ENCODE data around the gene SLC26A3.

SLC26A3 gene

DNA sequence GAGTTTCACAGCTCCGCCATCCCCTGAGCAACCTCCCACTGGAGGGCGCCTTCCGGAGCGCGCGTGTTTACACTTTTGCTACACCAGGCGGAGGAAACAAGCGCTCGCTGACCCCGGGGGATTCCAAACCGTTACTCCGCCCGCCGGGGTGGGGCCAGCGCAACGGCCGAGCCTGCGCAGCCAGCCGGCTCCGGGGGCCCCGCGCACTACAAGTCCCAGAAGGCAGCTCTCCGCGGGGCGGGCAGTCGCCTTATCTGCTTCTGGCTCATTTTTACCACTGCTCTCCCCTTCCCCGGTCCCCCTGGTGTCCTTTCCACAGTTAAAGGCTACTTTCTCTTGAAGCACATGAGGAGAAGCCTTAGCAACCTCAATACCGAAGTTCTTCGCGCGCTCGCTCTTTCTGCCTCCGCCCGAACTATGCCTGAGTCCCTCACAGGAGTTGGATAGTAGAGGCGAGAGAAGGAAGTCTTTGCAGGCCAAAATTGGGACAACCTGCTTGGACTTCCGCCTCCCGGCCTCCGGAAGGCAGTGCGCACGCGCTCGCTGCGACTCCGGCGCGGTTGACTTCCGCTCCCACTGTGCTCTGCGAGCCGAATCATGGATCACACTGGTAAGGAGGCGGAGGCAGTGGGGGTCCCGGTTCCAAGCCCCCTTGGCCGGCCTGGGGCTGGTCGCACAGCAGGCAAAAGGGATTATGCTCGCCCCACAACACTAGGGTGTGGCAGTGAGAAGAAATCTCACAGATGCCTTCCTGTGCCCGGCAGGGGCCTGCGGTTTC, 59.3 kb downstream of the SLC26A3 start, which contains the start of gene CBLL1:
Gene CBLL1, plus strand, starts transcription at position 576 of the 778 bp plus-strand sequence. Its CDS starts 22 bp downstream, at position 598.
- DNase-seq, result peak; percentile 96

DNA sequence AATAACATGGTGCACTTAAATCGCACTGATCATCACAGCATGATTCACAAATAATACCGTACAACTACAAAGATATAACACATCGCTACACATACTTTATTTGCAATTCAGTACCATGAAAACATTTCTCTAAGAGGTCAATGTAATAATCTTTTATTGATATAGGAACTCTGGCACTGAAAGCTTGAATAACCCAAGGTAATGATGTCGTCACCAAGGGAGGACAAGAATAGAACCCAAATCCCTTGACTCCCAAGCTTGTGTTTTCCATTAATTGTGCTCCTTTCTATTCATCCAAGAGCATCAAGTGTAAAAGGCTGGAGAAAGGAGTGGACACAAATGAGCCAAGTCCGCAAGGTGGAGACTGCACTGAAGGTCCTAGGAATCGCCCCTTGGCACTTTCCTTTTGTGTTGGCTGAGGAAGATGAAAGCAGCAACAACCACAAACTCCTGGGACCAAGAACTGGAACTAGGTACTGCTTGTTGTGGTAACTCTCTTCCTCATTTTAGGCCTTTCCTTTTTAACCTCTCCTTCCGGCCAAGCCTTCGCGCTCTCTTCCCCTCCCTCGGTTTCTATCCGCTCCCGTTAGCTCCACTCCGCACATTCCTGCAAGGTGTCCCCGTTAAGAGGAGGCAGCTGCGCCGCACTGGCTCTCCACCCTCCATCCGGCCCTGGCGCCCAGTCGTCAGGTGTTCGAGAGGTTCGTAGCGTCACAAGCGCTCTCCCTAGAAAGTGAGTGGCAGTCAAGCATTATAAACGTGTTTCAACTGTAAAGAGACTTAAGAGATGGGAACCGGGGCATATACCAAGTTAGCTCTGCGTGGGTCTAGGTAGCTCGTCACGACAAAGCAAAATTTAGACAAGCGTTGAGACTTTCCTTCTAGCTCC, 60.1 kb downstream of the SLC26A3 start:
- DNase-seq, result peak; percentile 83

GRCh38 chr7:107728276-107728675, 74.7 kb downstream of the SLC26A3 start:
- no peak for DNase-seq

GRCh38 chr7:107726356-107727130, 76.5 kb downstream of the SLC26A3 start:
- DNase-seq, result no peak

DNA sequence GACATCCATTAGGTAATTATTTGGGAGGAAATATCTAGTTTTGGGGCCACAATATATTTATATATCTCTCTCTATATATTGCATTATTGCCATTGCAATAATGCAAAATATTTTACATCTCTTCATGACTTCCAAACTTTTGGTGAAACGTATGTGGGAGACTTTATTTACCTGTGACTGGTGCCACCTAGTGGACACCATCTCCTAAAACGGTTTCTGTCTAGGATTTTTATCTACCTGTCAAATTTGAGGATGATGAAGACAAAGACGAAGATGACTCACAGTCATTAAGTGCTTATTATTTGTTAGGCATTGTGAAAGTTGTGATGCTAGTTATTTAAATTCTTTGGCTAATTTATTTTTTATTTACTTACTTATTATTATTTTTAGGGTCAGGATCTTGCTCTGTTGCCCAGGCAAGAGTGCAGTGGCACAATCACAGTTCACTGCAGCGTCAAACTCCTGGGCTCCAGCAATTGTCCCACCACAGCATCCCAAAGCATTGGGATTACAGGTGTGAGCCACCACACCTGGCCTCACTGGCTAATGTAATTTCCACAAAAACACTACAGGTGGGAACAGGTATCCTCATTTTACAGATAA, 77.8 kb downstream of the SLC26A3 start:
- DNase-seq, result peak; percentile 57

GRCh38 chr7:107723255-107723654, 79.8 kb downstream of the SLC26A3 start:
- no peak for DNase-seq

- DNase-seq, result no peak
These were observed 81.7 kb downstream of the SLC26A3 start for GRCh38 chr7:107721286-107721685.

DNA sequence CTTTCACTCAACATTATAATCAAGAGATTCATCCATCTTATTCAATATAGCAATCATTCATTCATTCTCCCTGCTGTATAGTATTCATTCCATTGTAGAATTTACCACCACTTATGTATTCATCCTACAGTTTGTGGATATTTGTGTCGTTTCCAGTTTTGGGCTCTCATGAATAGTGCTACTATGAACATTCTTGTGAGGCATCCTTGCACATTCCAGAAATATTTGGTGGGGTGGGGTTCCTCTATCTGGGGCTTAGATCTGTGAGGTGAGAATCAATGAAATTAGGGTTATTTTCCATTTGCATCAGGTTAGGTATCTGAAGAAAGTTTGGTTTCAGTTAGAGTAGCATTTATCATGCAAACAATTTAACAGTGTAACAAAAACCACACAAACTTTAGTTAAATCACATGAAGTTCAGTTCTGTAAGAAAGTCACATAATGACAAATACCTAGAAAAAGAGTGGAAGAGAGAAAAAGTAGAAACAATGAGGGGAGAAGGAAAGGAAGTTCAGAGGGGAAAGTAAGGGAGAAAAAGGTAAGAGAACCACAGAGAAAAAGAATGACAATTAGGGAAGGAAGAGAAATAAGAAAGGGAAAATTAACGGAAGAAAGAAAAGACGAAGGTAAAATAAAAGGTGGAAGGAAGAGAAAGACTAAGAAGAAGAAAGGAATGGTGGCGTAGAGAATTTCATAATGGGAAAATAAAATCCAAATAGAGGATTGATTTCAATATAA, 84.4 kb downstream of the SLC26A3 start:
- DNase-seq, result no peak

GRCh38 chr7:107715531-107715930, 87.5 kb downstream of the SLC26A3 start:
- DNase-seq, result no peak
